Calu3 (cell line): ENCODE data around the gene CTXN3. TPM values are rescaled to one million over a fixed set of nuclear protein-coding genes. Genes with fewer than 3 reads are reported as not detected.

Experiments
- BruUV-seq: library from RNA; stranded (reverse); fragments of 400-500 nt; replicated peaks from 2 replicates; lab custom pipeline; 2021; lab: Mats Ljungman, UMichigan
- CTCF ChIA-PET: fragments of 300-600 bp; sonication (Branson Sonifier 250); formaldehyde crosslinking; loops from one replicate; lab custom pipeline; 2022; ENCODE audit warnings: antibody characterized with exemption; lab: Charles Lee
- DNase-seq: peaks from one replicate; pipeline ENCODE4 v3.0.0; 2022
- H3K27ac Mint-ChIP-seq: one replicate; pipeline ENCODE4 v1.8.0; 2022; ENCODE audit warnings: mixed read lengths; ENCODE audit not compliant: unreplicated experiment
- H3K27me3 Mint-ChIP-seq: one replicate; pipeline ENCODE4 v1.8.0; 2022; ENCODE audit warnings: mixed read lengths; ENCODE audit not compliant: unreplicated experiment
- H3K36me3 Mint-ChIP-seq: one replicate; pipeline ENCODE4 v1.8.0; 2022; ENCODE audit warnings: mild to moderate bottlenecking, moderate library complexity, mixed read lengths; ENCODE audit not compliant: insufficient read depth, unreplicated experiment
- H3K4me1 Mint-ChIP-seq: one replicate; pipeline ENCODE4 v1.8.0; 2022; ENCODE audit warnings: mild to moderate bottlenecking, low read depth, mixed read lengths; ENCODE audit not compliant: unreplicated experiment
- H3K4me3 Mint-ChIP-seq: one replicate; pipeline ENCODE4 v1.8.0; 2022; ENCODE audit warnings: mild to moderate bottlenecking, low read depth, moderate library complexity, mixed read lengths; ENCODE audit not compliant: unreplicated experiment
- H3K9me3 Mint-ChIP-seq: one replicate; pipeline ENCODE4 v1.8.0; 2022; ENCODE audit warnings: low read depth, mixed read lengths; ENCODE audit not compliant: unreplicated experiment
- intact Hi-C: fragments of 100-400 bp; cut with micrococcal nuclease; formaldehyde crosslinking; loops from one replicate; pipeline ENCODE4 v1.10.0; 2022; ENCODE audit not compliant: unreplicated experiment
- total RNA-seq: library from RNA; stranded (reverse); gene quantifications from 2 replicates; pipeline ENCODE4 v1.2.3, GENCODE V29; 2022
- TF ChIP-seq, protein P1 (sequence below): fragments of 200-600 bp; IDR thresholded peaks from one replicate; pipeline ENCODE4 v1.8.0; 2022; ENCODE audit warnings: antibody characterized with exemption; ENCODE audit not compliant: unreplicated experiment

CTXN3 gene
- total RNA-seq, 1 experiment from 2014 or later = not detected

- intact Hi-C loops = no loop called here
- TF ChIP-seq, protein P1, sequence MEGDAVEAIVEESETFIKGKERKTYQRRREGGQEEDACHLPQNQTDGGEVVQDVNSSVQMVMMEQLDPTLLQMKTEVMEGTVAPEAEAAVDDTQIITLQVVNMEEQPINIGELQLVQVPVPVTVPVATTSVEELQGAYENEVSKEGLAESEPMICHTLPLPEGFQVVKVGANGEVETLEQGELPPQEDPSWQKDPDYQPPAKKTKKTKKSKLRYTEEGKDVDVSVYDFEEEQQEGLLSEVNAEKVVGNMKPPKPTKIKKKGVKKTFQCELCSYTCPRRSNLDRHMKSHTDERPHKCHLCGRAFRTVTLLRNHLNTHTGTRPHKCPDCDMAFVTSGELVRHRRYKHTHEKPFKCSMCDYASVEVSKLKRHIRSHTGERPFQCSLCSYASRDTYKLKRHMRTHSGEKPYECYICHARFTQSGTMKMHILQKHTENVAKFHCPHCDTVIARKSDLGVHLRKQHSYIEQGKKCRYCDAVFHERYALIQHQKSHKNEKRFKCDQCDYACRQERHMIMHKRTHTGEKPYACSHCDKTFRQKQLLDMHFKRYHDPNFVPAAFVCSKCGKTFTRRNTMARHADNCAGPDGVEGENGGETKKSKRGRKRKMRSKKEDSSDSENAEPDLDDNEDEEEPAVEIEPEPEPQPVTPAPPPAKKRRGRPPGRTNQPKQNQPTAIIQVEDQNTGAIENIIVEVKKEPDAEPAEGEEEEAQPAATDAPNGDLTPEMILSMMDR = no peak
- CTCF ChIA-PET = interaction anchor here (0.6 kb wide), 1 partner anchor 1092 kb away, joined by 3 read pairs; no protein-coding TSS in a partner anchor
- H3K9me3 Mint-ChIP-seq = peaks cover 4% of the 10 kb centered on the region
- H3K27ac Mint-ChIP-seq = no peak overlapping the region
- no peaks in the 10 kb centered on the region for H3K27me3 Mint-ChIP-seq
- no TSS peak for BruUV-seq
- no peaks in the 10 kb centered on the region for H3K36me3 Mint-ChIP-seq
- H3K4me1 Mint-ChIP-seq = peaks cover 15% of the 10 kb centered on the region
- no peak overlapping the region for H3K4me3 Mint-ChIP-seq
- DNase-seq = no peak
Measured at GRCh38 chr5:127686424-127686823, 37.5 kb downstream of the CTXN3 start.

DNA sequence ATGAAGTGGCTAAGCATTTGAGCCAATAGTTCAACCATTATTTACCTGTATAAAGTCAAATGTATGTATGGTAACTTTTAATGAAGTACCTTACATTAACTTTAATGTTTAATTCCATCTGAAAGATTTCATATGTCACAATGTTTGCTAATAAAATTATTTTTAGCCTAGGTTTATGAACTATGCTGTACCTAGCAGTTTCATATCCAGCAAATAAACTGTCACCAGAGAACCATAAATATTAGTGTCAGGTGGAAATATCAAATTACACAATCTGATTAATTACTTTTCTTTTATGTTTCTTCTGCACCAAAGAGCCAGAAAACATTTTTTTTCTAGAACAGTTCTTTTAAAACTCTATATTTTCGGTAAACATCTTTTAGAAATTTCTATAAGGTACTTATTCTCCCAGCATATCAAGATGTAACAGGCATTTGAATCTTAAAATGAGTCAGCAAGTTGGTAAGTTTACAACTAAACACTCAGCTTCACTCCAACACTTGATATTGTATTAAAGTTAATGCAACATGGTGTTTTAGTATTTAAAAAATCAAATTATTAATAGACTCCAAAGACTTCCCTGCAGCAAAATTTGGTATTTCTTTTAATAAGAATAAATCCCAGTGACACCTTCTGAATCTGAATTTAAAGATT lies 45.8 kb downstream of the CTXN3 start:
- no peaks in the 10 kb centered on the region for H3K9me3 Mint-ChIP-seq
- no peak overlapping the region for H3K27ac Mint-ChIP-seq
- peaks cover 11% of the 10 kb centered on the region for H3K27me3 Mint-ChIP-seq
- intact Hi-C loops = no loop called here
- H3K4me3 Mint-ChIP-seq = no peak overlapping the region
- CTCF ChIA-PET = no interaction called here
- TF ChIP-seq, protein P1 = no peak
- peaks cover 18% of the 10 kb centered on the region for H3K4me1 Mint-ChIP-seq
- no peaks in the 10 kb centered on the region for H3K36me3 Mint-ChIP-seq
- no TSS peak for BruUV-seq
- no peak for DNase-seq

- H3K4me3 Mint-ChIP-seq = no peak overlapping the region
- BruUV-seq = no TSS peak
- intact Hi-C loops = no loop called here
- H3K27ac Mint-ChIP-seq = no peak overlapping the region
- no peaks in the 10 kb centered on the region for H3K9me3 Mint-ChIP-seq
- TF ChIP-seq, protein P1 = no peak
- peaks cover 18% of the 10 kb centered on the region for H3K4me1 Mint-ChIP-seq
- H3K36me3 Mint-ChIP-seq = no peaks in the 10 kb centered on the region
- CTCF ChIA-PET = no interaction called here
- DNase-seq = no peak
- peaks cover 18% of the 10 kb centered on the region for H3K27me3 Mint-ChIP-seq
Measured at GRCh38 chr5:127695346-127695745, 46.5 kb downstream of the CTXN3 start.

DNA sequence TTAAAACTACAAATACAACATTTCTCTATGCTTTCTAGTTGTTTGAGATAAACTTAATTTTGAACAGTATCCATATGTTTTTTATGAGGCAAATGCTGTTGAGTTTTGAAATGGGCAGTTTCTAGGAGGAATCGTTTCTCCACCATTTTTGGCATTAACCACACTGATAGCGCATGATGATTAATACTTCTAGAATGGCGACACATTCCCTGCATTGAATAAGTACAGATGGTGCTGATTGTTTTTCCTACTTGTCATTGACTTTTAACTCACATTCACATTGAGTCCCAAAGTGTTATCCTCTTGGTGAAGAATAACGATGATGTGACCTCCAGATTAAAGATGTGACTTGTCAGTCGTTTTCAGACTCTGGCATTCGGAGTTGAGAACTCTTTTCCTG lies 47.8 kb downstream of the CTXN3 start:
- Mint-ChIP-seq H3K36me3 (no peaks in the 10 kb centered on the region), H3K4me3 (no peak overlapping the region), H3K27ac (no peak overlapping the region), H3K9me3 (no peaks in the 10 kb centered on the region), H3K27me3 (peaks cover 20% of the 10 kb centered on the region), H3K4me1 (peaks cover 18% of the 10 kb centered on the region)
- TF ChIP-seq, protein P1 = no peak
- intact Hi-C loops = no loop called here
- no peak for DNase-seq
- BruUV-seq = no TSS peak
- CTCF ChIA-PET = no interaction called here
